GM18502 (cell line): Measurements from ENCODE around the gene IL1RAPL2.
"Not testable (repeated sequence)": the region's sequence is repeated elsewhere in the genome, so short reads cannot be mapped to it uniquely, and the experiment has no call there.

Experiments
- ATAC-seq: cut with Tn5 transposase; IDR thresholded peaks from one replicate; pipeline ENCODE4 v1.9.1; 2021; ENCODE audit warnings: mild to moderate bottlenecking; ENCODE audit not compliant: unreplicated experiment, poor library complexity

IL1RAPL2 gene

GRCh38 chrX:104842646-104843045, 276.6 kb downstream of the IL1RAPL2 start:
- ATAC-seq, result no peak

- ATAC-seq, result no peak
These were observed 286.2 kb downstream of the IL1RAPL2 start for GRCh38 chrX:104852241-104852640.

- no peak for ATAC-seq
These were observed 288.2 kb downstream of the IL1RAPL2 start for GRCh38 chrX:104854188-104854587.

GRCh38 chrX:104854790-104855340, 288.9 kb downstream of the IL1RAPL2 start:
- no peak for ATAC-seq

- no peak for ATAC-seq
These were observed 297.5 kb downstream of the IL1RAPL2 start for GRCh38 chrX:104863466-104863865.

- ATAC-seq, result no peak
These were observed 298.3 kb downstream of the IL1RAPL2 start for GRCh38 chrX:104864296-104864695.

GRCh38 chrX:104877504-104877903, 311.5 kb downstream of the IL1RAPL2 start:
- ATAC-seq, result no peak

- ATAC-seq, result no peak
These were observed 336.1 kb downstream of the IL1RAPL2 start for GRCh38 chrX:104902070-104902469.

GRCh38 chrX:104909694-104910093, 343.7 kb downstream of the IL1RAPL2 start:
- not testable (repeated sequence) for ATAC-seq

GRCh38 chrX:104913348-104913747, 347.3 kb downstream of the IL1RAPL2 start:
- no peak for ATAC-seq

- not testable (repeated sequence) for ATAC-seq
These were observed 348.7 kb downstream of the IL1RAPL2 start for GRCh38 chrX:104914686-104915085.

GRCh38 chrX:104918122-104918521, 352.1 kb downstream of the IL1RAPL2 start:
- ATAC-seq, result no peak

- no peak for ATAC-seq
These were observed 355.7 kb downstream of the IL1RAPL2 start for GRCh38 chrX:104921584-104922205.

GRCh38 chrX:104922206-104922621, 356.2 kb downstream of the IL1RAPL2 start:
- ATAC-seq, result peak; percentile 99

- no peak for ATAC-seq
These were observed 363.3 kb downstream of the IL1RAPL2 start for GRCh38 chrX:104929324-104929723.

- no peak for ATAC-seq
These were observed 369.6 kb downstream of the IL1RAPL2 start for GRCh38 chrX:104935581-104935980.

GRCh38 chrX:104953251-104953650, 387.3 kb downstream of the IL1RAPL2 start:
- no peak for ATAC-seq

GRCh38 chrX:104961926-104962325, 395.9 kb downstream of the IL1RAPL2 start:
- no peak for ATAC-seq

- no peak for ATAC-seq
These were observed 402.2 kb downstream of the IL1RAPL2 start for GRCh38 chrX:104968241-104968640.

- no peak for ATAC-seq
These were observed 406.7 kb downstream of the IL1RAPL2 start for GRCh38 chrX:104972737-104973136.

- no peak for ATAC-seq
These were observed 421.1 kb downstream of the IL1RAPL2 start for GRCh38 chrX:104987063-104987462.

- ATAC-seq, result no peak
These were observed 422.0 kb downstream of the IL1RAPL2 start for GRCh38 chrX:104988038-104988437.
